Astrocyte of the cerebellum (primary cell): Measurements from ENCODE around the gene GLUD1.
A peak's percentile ranks its signal among the peaks of the same experiment; 100 is the strongest.
"Not testable (repeated sequence)": the region's sequence is repeated elsewhere in the genome, so short reads cannot be mapped to it uniquely, and the experiment has no call there.

Experiments used
- DNase-seq: peaks from one replicate; pipeline ENCODE4 v3.0.0-alpha.2; 2011; ENCODE audit warnings: low read depth
- H3K4me3 ChIP-seq: 2 replicates; pipeline ENCODE4 v1.5.1; 2011; ENCODE audit warnings: mild to moderate bottlenecking, low read depth, low read length, moderate library complexity
- CTCF ChIP-seq: IDR thresholded peaks from 2 replicates; pipeline ENCODE4 v1.5.1; 2012; ENCODE audit warnings: low read length, low read depth, moderate library complexity, mild to moderate bottlenecking; ENCODE audit errors: missing control alignments
- in situ Hi-C: cut with HindIII; loops from 2 replicates; pipeline ENCODE4 v1.10.0; 2017; ENCODE audit warnings: low sequenced_read_pairs

The GLUD1 gene

GRCh38 chr10:87105446-87106124 is 10.9 kb upstream of the GLUD1 start:
- in situ Hi-C loops, result no loop called here

GRCh38 chr10:87104727-87105126 is 10.1 kb upstream of the GLUD1 start:
- H3K4me3 ChIP-seq, DNase-seq, in situ Hi-C loops: not testable (repeated sequence)

More at GRCh38 chr10:87105446-87106124, 10.9 kb upstream of the GLUD1 start:
- H3K4me3 ChIP-seq, result no peak overlapping the region
- DNase-seq, result no peak
- TF ChIP-seq CTCF, result no peak

- DNase-seq, result no peak
- TF ChIP-seq CTCF, result no peak
- in situ Hi-C loops, result no loop called here
- H3K4me3 ChIP-seq, result no peak overlapping the region
These were observed 7.4 kb upstream of the GLUD1 start for GRCh38 chr10:87101996-87102395.

GRCh38 chr10:87095236-87095945 is 748 bp upstream of the GLUD1 start:
- in situ Hi-C loops, result no loop called here
- H3K4me3 ChIP-seq, result peak overlapping the region; percentile 68
- peak; percentile 44 for DNase-seq
- no peak for TF ChIP-seq CTCF

GRCh38 chr10:87093632-87094372 is 841 bp downstream of the GLUD1 start:
- no peak for DNase-seq
- no peak for TF ChIP-seq CTCF
- in situ Hi-C loops, result no loop called here
- H3K4me3 ChIP-seq, result peak overlapping the region; percentile 74

- no peak for TF ChIP-seq CTCF
- in situ Hi-C loops, result no loop called here
- peak overlapping the region; percentile 74 for H3K4me3 ChIP-seq
- DNase-seq, result no peak
These were observed 1.6 kb downstream of the GLUD1 start for GRCh38 chr10:87092861-87093631.
